Measurements from ENCODE around the gene ADGRF3.
"Not testable (repeated sequence)": the region's sequence is repeated elsewhere in the genome, so short reads cannot be mapped to it uniquely, and the experiment has no call there.

ADGRF3 gene

DNA sequence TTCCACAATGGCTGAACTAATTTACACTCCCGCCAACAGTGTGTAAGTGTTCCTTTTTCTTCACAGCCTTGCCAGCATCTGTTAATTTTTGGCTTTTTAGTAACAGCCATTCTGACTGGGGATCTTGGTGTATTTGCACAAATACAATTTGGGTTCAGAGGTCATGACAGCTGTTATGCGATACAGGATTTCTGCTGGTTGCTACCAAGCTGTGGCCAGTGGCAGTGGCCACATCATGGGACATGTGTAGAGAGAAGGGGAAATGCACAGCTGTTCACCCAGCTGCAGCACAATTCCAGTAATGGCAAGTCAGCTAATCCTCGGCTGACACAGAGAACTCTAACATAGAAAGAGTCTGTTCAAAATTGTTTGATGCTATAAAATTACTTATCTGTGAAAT is 21.7 kb downstream of the ADGRF3 start:
- DNase-seq (ENCODE audit: insufficient read length, low spot score) (no peak), FAIRE-seq (no peak)
- no peak for TF ChIP-seq POLR2AphosphoS5 (IDR thresholded peaks at IDR 0.05; ENCODE audit: low read depth, low read length)
- no peak for TF ChIP-seq POLR2A (IDR thresholded peaks at IDR 0.05; ENCODE audit: low read depth, low read length)
- TF ChIP-seq PAX5 (IDR thresholded peaks at IDR 0.05; ENCODE audit: insufficient read depth, low read length, severe bottlenecking) = no peak
- TF ChIP-seq POU2F2 (IDR thresholded peaks at IDR 0.05; ENCODE audit: low read depth, low read length) = no peak
- no peak for TF ChIP-seq SPI1 (IDR thresholded peaks at IDR 0.05; ENCODE audit: low read depth, low read length)
- no peak for TF ChIP-seq TAF1 (IDR thresholded peaks at IDR 0.05; ENCODE audit: low read depth, low read length)

GRCh38 chr2:26324479-26324878 is 22.1 kb downstream of the ADGRF3 start:
- not testable (repeated sequence) for FAIRE-seq; DNase-seq (ENCODE audit: insufficient read length, low spot score)

- FAIRE-seq (no peak), DNase-seq (ENCODE audit: insufficient read length, low spot score) (no peak)
- TF ChIP-seq PAX5 (IDR thresholded peaks at IDR 0.05; ENCODE audit: insufficient read depth, low read length, severe bottlenecking) (no peak), POU2F2 (IDR thresholded peaks at IDR 0.05; ENCODE audit: low read depth, low read length) (no peak), POLR2AphosphoS5 (IDR thresholded peaks at IDR 0.05; ENCODE audit: low read depth, low read length) (no peak)
These were observed 27.6 kb downstream of the ADGRF3 start for GRCh38 chr2:26318950-26319349.

DNA sequence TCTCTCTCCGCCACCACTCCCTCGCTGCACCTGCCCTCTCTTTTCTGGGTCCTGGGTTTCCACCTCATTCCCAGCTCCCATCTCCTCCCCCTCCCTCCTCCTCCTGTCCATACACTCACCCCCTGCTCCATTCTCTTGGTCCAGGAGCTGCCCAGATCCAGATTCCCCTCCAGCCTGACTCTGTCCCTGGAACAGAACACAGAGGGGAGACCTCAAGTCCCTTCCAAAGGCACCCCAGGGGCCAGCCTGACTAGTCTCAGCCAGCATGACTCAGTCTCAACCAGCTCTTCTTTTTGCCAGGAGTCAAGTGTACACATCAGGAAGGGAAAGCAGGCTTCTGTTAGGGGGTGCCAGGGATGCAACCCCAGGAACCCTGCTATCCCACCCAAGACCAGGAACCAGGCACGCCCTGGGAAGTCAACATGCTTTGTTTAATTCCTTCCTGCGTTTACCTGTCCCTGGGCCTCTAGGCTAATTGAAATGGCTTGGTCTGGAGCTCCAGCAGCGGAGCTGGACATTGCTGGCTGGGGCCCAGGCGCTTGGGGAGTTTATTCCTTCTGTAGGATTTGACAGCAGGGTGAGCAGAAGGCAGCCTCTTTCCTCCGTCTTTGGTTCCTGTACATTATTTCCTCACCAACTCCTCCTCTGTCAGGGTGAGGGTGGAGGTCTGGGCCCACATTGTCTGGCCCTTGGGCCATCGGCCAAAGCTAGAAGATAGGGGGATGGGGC is 29.0 kb downstream of the ADGRF3 start:
- FAIRE-seq (no peak), DNase-seq (ENCODE audit: insufficient read length, low spot score) (no peak)
- TF ChIP-seq POLR2A (IDR thresholded peaks at IDR 0.05; ENCODE audit: low read depth, low read length) = no peak
- no peak for TF ChIP-seq PAX5 (IDR thresholded peaks at IDR 0.05; ENCODE audit: insufficient read depth, low read length, severe bottlenecking)
- no peak for TF ChIP-seq POLR2AphosphoS5 (IDR thresholded peaks at IDR 0.05; ENCODE audit: low read depth, low read length)
- no peak for TF ChIP-seq SPI1 (IDR thresholded peaks at IDR 0.05; ENCODE audit: low read depth, low read length)

DNA sequence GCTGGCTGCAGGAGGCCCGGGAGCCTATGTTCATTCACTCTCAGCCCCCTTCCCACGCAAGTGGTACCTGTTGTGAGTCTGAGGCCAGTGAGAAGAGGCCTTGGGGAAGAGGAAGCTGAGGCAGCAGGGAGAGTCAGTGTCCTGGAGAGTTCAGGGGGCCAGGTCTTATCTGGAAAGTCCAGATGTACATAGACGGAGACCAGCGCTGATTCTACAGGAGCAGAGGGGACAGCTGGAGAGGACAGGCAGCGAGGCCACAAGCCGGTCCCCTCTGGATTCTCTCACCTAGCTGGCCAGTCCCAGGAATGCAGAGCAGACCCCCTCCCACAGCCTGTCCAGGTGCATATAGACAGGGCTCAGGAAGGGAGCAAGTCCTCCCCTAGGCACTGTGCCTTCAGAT is 29.7 kb downstream of the ADGRF3 start:
- TF ChIP-seq SPI1 (IDR thresholded peaks at IDR 0.05; ENCODE audit: low read depth, low read length) = no peak
- no peak for TF ChIP-seq POLR2AphosphoS5 (IDR thresholded peaks at IDR 0.05; ENCODE audit: low read depth, low read length)
- TF ChIP-seq PAX5 (IDR thresholded peaks at IDR 0.05; ENCODE audit: insufficient read depth, low read length, severe bottlenecking) = no peak
- TF ChIP-seq TAF1 (IDR thresholded peaks at IDR 0.05; ENCODE audit: low read depth, low read length) = no peak
- TF ChIP-seq POU2F2 (IDR thresholded peaks at IDR 0.05; ENCODE audit: low read depth, low read length) = no peak
- TF ChIP-seq POLR2A (IDR thresholded peaks at IDR 0.05; ENCODE audit: low read depth, low read length) = no peak
- FAIRE-seq = no peak
- no peak for DNase-seq (ENCODE audit: insufficient read length, low spot score)

- FAIRE-seq (no peak), DNase-seq (ENCODE audit: insufficient read length, low spot score) (no peak)
- TF ChIP-seq TAF1 (IDR thresholded peaks at IDR 0.05; ENCODE audit: low read depth, low read length) (no peak), POLR2AphosphoS5 (IDR thresholded peaks at IDR 0.05; ENCODE audit: low read depth, low read length) (no peak), SPI1 (IDR thresholded peaks at IDR 0.05; ENCODE audit: low read depth, low read length) (no peak), POU2F2 (IDR thresholded peaks at IDR 0.05; ENCODE audit: low read depth, low read length) (no peak), POLR2A (IDR thresholded peaks at IDR 0.05; ENCODE audit: low read depth, low read length) (no peak), PAX5 (IDR thresholded peaks at IDR 0.05; ENCODE audit: insufficient read depth, low read length, severe bottlenecking) (no peak)
These were observed 30.5 kb downstream of the ADGRF3 start for GRCh38 chr2:26316041-26316440.

DNA sequence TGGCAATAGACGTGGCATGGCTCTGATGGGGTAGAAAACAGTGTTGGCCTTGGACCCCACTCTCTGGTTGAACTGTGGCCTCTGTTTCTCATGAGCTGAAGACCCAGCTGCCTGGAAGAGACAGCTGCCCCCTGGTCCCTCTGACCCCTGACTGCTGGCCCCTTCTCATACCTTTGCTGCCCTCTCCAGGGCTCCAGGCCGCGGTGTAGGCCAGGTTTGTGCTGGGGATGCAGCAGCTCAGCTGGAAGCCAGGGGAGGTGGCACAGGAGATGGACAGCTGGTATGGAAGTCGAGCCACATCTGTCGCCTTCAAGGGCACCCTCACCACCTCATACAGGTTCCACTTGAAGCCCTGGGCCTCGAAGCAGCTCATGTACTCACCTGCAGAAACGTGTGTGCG is 32.3 kb downstream of the ADGRF3 start:
- FAIRE-seq (no peak), DNase-seq (ENCODE audit: insufficient read length, low spot score) (no peak)
- TF ChIP-seq TAF1 (IDR thresholded peaks at IDR 0.05; ENCODE audit: low read depth, low read length) (no peak), POU2F2 (IDR thresholded peaks at IDR 0.05; ENCODE audit: low read depth, low read length) (no peak)

GRCh38 chr2:26313446-26313845 is 33.1 kb downstream of the ADGRF3 start:
- FAIRE-seq = no peak
- TF ChIP-seq TAF1 (IDR thresholded peaks at IDR 0.05; ENCODE audit: low read depth, low read length) (no peak), POLR2AphosphoS5 (IDR thresholded peaks at IDR 0.05; ENCODE audit: low read depth, low read length) (no peak), POU2F2 (IDR thresholded peaks at IDR 0.05; ENCODE audit: low read depth, low read length) (no peak), SPI1 (IDR thresholded peaks at IDR 0.05; ENCODE audit: low read depth, low read length) (no peak), POLR2A (IDR thresholded peaks at IDR 0.05; ENCODE audit: low read depth, low read length) (no peak), PAX5 (IDR thresholded peaks at IDR 0.05; ENCODE audit: insufficient read depth, low read length, severe bottlenecking) (no peak)
- DNase-seq (ENCODE audit: insufficient read length, low spot score) = no peak

DNA sequence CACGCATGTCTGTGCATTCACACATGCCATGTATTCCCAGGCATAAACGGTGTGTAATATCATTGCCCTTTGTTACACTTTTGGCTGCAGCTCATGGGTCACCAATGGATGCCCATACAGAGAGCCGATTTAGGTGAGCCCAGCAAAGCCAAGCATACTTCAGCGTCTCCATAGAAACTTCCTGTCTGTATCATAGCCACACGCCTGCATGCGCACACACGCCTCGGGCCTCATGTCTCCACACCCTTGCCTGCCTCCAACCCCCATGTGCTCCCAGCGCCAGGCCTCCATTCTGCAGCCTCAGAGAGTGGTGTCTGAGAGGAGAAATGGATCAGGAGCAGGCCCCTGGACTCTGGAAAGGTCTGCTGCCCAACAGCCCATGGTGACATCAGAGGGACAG is 34.1 kb downstream of the ADGRF3 start:
- no peak for TF ChIP-seq POLR2AphosphoS5 (IDR thresholded peaks at IDR 0.05; ENCODE audit: low read depth, low read length)
- TF ChIP-seq POU2F2 (IDR thresholded peaks at IDR 0.05; ENCODE audit: low read depth, low read length) = no peak
- no peak for TF ChIP-seq POLR2A (IDR thresholded peaks at IDR 0.05; ENCODE audit: low read depth, low read length)
- no peak for TF ChIP-seq PAX5 (IDR thresholded peaks at IDR 0.05; ENCODE audit: insufficient read depth, low read length, severe bottlenecking)
- no peak for TF ChIP-seq SPI1 (IDR thresholded peaks at IDR 0.05; ENCODE audit: low read depth, low read length)
- no peak for TF ChIP-seq TAF1 (IDR thresholded peaks at IDR 0.05; ENCODE audit: low read depth, low read length)
- FAIRE-seq = no peak
- no peak for DNase-seq (ENCODE audit: insufficient read length, low spot score)

DNA sequence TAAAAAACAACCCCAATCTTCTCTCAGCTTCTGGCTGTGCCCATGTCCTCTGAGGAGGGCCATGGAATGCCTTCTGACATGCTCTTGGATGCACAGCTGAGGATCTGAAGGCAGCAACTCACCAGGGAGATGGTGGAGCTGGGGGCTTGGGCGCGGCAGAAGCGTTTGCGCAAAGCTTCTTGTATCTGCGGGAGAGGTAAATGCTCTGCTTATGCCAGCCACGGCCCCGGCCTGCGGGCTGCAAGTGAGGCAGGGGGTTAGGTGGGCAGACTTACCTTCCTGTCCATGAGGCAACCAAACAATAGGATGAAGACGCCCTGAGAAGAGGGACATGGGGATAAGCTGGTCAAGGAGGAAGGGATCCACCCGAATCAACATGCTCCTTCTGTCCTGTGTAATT is 36.7 kb downstream of the ADGRF3 start:
- FAIRE-seq (no peak), DNase-seq (ENCODE audit: insufficient read length, low spot score) (no peak)
- TF ChIP-seq TAF1 (IDR thresholded peaks at IDR 0.05; ENCODE audit: low read depth, low read length) = no peak
- no peak for TF ChIP-seq POU2F2 (IDR thresholded peaks at IDR 0.05; ENCODE audit: low read depth, low read length)
- no peak for TF ChIP-seq POLR2AphosphoS5 (IDR thresholded peaks at IDR 0.05; ENCODE audit: low read depth, low read length)
- TF ChIP-seq PAX5 (IDR thresholded peaks at IDR 0.05; ENCODE audit: insufficient read depth, low read length, severe bottlenecking) = no peak
- no peak for TF ChIP-seq SPI1 (IDR thresholded peaks at IDR 0.05; ENCODE audit: low read depth, low read length)
- TF ChIP-seq POLR2A (IDR thresholded peaks at IDR 0.05; ENCODE audit: low read depth, low read length) = no peak
